OCI-LY7 (cell line): Measurements from ENCODE around the gene ZNF22.

Experiments used
- CTCF ChIP-seq: fragments of 200-600 bp; sonication (generic); conservative IDR thresholded peaks from 2 replicates; pipeline ENCODE4 v1.5.1; 2014; ENCODE audit warnings: mild to moderate bottlenecking, antibody characterized with exemption, low read length, moderate library complexity, mixed read lengths
- EZH2phosphoT487 ChIP-seq: fragments of 200-600 bp; sonication (generic); IDR thresholded peaks from 2 replicates; pipeline ENCODE4 v1.6.1; 2018; ENCODE audit warnings: low read depth, borderline replicate concordance, mild to moderate bottlenecking, mixed run types, antibody characterized with exemption, low read length, moderate library complexity, mixed read lengths

GRCh38 chr10:44969854-44970253 lies 30.9 kb upstream of the ZNF22 start:
- no peak for TF ChIP-seq CTCF
- TF ChIP-seq EZH2phosphoT487: no peak
